Astrocyte (in vitro differentiated cells and primary cell): ENCODE measurements around the gene ANO5. TPM values are rescaled to one million over a fixed set of nuclear protein-coding genes. Genes with fewer than 3 reads are reported as not detected.

Experiments used
- DNase-seq: peaks from one replicate; pipeline ENCODE4 v3.0.0-alpha.2; 2010; ENCODE audit warnings: low read depth
- FAIRE-seq: peaks from 2 replicates; lab custom pipeline; 2011; peaks lifted over from hg19 to GRCh38; lab: Jason Lieb, UNC
- H2AFZ ChIP-seq: 2 replicates; pipeline ENCODE4 v1.6.0; 2012; ENCODE audit warnings: low read depth, low read length, inconsistent platforms
- H3K27ac ChIP-seq: 2 replicates; pipeline ENCODE4 v1.5.1; 2011; ENCODE audit warnings: low read depth, low read length, inconsistent platforms
- H3K27me3 ChIP-seq: 2 replicates; pipeline ENCODE4 v1.6.0; 2011; ENCODE audit warnings: low read length, inconsistent platforms; ENCODE audit not compliant: insufficient read depth
- H3K36me3 ChIP-seq: 2 replicates; pipeline ENCODE4 v1.5.1; 2011; ENCODE audit warnings: low read length, inconsistent platforms; ENCODE audit not compliant: insufficient read depth
- H3K4me1 ChIP-seq: 2 replicates; pipeline ENCODE4 v1.5.1; 2011; ENCODE audit warnings: low read length, inconsistent platforms; ENCODE audit not compliant: insufficient read depth
- H3K4me2 ChIP-seq: 2 replicates; pipeline ENCODE4 v1.6.0; 2012; ENCODE audit warnings: low read length, inconsistent platforms
- H3K4me3 ChIP-seq: 2 replicates; pipeline ENCODE4 v1.5.1; 2011; ENCODE audit warnings: low read depth, mild to moderate bottlenecking, low read length, inconsistent platforms; ENCODE audit not compliant: insufficient read depth
- H3K79me2 ChIP-seq: 2 replicates; pipeline ENCODE4 v1.6.0; 2012; ENCODE audit warnings: mild to moderate bottlenecking, low read length, inconsistent platforms; ENCODE audit not compliant: insufficient read depth
- H3K9ac ChIP-seq: 2 replicates; pipeline ENCODE4 v1.6.0; 2012; ENCODE audit warnings: mild to moderate bottlenecking, low read length, inconsistent platforms
- H3K9me3 ChIP-seq: 2 replicates; pipeline ENCODE4 v1.5.1; 2012; ENCODE audit warnings: low read depth, mild to moderate bottlenecking, low read length, inconsistent platforms; ENCODE audit not compliant: insufficient read depth
- H4K20me1 ChIP-seq: 2 replicates; pipeline ENCODE4 v1.6.0; 2012; ENCODE audit warnings: low read length, inconsistent platforms; ENCODE audit not compliant: insufficient read depth
- H3K27ac Mint-ChIP-seq: one replicate; pipeline ENCODE4 v1.8.0; 2021; ENCODE audit warnings: mild to moderate bottlenecking, mixed read lengths; ENCODE audit not compliant: unreplicated experiment
- H3K27me3 Mint-ChIP-seq: one replicate; pipeline ENCODE4 v1.8.0; 2021; ENCODE audit warnings: low read depth, mixed read lengths; ENCODE audit not compliant: unreplicated experiment
- H3K36me3 Mint-ChIP-seq: one replicate; pipeline ENCODE4 v1.8.0; 2021; ENCODE audit warnings: low read depth, mixed read lengths; ENCODE audit not compliant: unreplicated experiment
- H3K4me1 Mint-ChIP-seq: one replicate; pipeline ENCODE4 v1.8.0; 2021; ENCODE audit warnings: low read depth, mixed read lengths; ENCODE audit not compliant: unreplicated experiment
- H3K4me3 Mint-ChIP-seq: one replicate; pipeline ENCODE4 v1.8.0; 2021; ENCODE audit warnings: mild to moderate bottlenecking, moderate library complexity, mixed read lengths; ENCODE audit not compliant: unreplicated experiment
- H3K9me3 Mint-ChIP-seq: one replicate; pipeline ENCODE4 v1.8.0; 2021; ENCODE audit warnings: mild to moderate bottlenecking, mixed read lengths; ENCODE audit not compliant: unreplicated experiment
- CTCF ChIP-seq: IDR thresholded peaks from 2 replicates; pipeline ENCODE4 v1.5.1; 2011; ENCODE audit warnings: low read depth, mild to moderate bottlenecking, inconsistent platforms, low read length, moderate library complexity; ENCODE audit not compliant: insufficient read depth
- EZH2 ChIP-seq: IDR thresholded peaks from 2 replicates; pipeline ENCODE4 v1.6.1; 2012; ENCODE audit warnings: mild to moderate bottlenecking, low read length, inconsistent platforms; ENCODE audit not compliant: insufficient read depth
- total RNA-seq: library from RNA; stranded (reverse); gene quantifications from 2 replicates; pipeline ENCODE4 v1.2.1, GENCODE V29; 2021

ANO5 gene
- total RNA-seq, 1 donor from 2014 or later: 2.5 TPM

- H4K20me1 ChIP-seq: no peaks in the 10 kb centered on the region
- H3K9me3 Mint-ChIP-seq: no peaks in the 10 kb centered on the region
- peaks cover 2% of the 10 kb centered on the region for H3K27me3 ChIP-seq
- H3K36me3 ChIP-seq: no peaks in the 10 kb centered on the region
- H3K79me2 ChIP-seq: no peaks in the 10 kb centered on the region
- H2AFZ ChIP-seq: no peak overlapping the region
- H3K4me1 ChIP-seq: peaks cover 9% of the 10 kb centered on the region
- no peak for DNase-seq
- no peaks in the 10 kb centered on the region for H3K36me3 Mint-ChIP-seq
- peaks cover 2% of the 10 kb centered on the region for H3K27me3 Mint-ChIP-seq
- H3K27ac Mint-ChIP-seq: no peak overlapping the region
- H3K27ac ChIP-seq: no peak overlapping the region
- H3K4me3 Mint-ChIP-seq: no peak overlapping the region
- no peak for FAIRE-seq
- peaks cover 3% of the 10 kb centered on the region for H3K4me1 Mint-ChIP-seq
- H3K4me3 ChIP-seq: no peak overlapping the region
- H3K9me3 ChIP-seq: no peaks in the 10 kb centered on the region
- no peak for TF ChIP-seq CTCF
- no peak for TF ChIP-seq EZH2
- H3K9ac ChIP-seq: no peak overlapping the region
- no peak overlapping the region for H3K4me2 ChIP-seq
Observed at GRCh38 chr11:22190827-22191463, 1.9 kb upstream of the ANO5 start.

- Histone ChIP-seq H3K9ac (peak overlapping the region; percentile 72), H3K36me3 (no peaks in the 10 kb centered on the region), H3K4me3 (peak overlapping the region; percentile 59), H2AFZ (peak overlapping the region; percentile 92), H3K4me1 (peaks cover 9% of the 10 kb centered on the region), H3K79me2 (no peaks in the 10 kb centered on the region), H3K4me2 (peak overlapping the region; percentile 96), H4K20me1 (no peaks in the 10 kb centered on the region), H3K27me3 (peaks cover 2% of the 10 kb centered on the region), H3K9me3 (no peaks in the 10 kb centered on the region), H3K27ac (no peak overlapping the region)
- DNase-seq: no peak
- H3K4me1 Mint-ChIP-seq: peaks cover 3% of the 10 kb centered on the region
- H3K27me3 Mint-ChIP-seq: peaks cover 2% of the 10 kb centered on the region
- H3K27ac Mint-ChIP-seq: peak overlapping the region; percentile 77
- no peak for TF ChIP-seq CTCF
- TF ChIP-seq EZH2: no peak
- H3K36me3 Mint-ChIP-seq: no peaks in the 10 kb centered on the region
- no peak for FAIRE-seq
- H3K4me3 Mint-ChIP-seq: peak overlapping the region; percentile 96
- no peaks in the 10 kb centered on the region for H3K9me3 Mint-ChIP-seq
Observed at GRCh38 chr11:22192289-22192641, 620 bp upstream of the ANO5 start.

- Histone ChIP-seq H2AFZ (peak overlapping the region; percentile 92), H3K27me3 (peaks cover 2% of the 10 kb centered on the region), H3K27ac (no peak overlapping the region), H3K9me3 (no peaks in the 10 kb centered on the region), H3K79me2 (no peaks in the 10 kb centered on the region), H3K4me3 (peak overlapping the region; percentile 59), H3K4me2 (peak overlapping the region; percentile 96), H4K20me1 (no peaks in the 10 kb centered on the region), H3K4me1 (peaks cover 9% of the 10 kb centered on the region), H3K9ac (peak overlapping the region; percentile 72), H3K36me3 (no peaks in the 10 kb centered on the region)
- TF ChIP-seq CTCF: no peak
- no peak for TF ChIP-seq EZH2
- peak overlapping the region; percentile 62 for H3K27ac Mint-ChIP-seq
- H3K9me3 Mint-ChIP-seq: no peaks in the 10 kb centered on the region
- DNase-seq (peak; percentile 8), FAIRE-seq (no peak)
- peaks cover 2% of the 10 kb centered on the region for H3K27me3 Mint-ChIP-seq
- H3K4me1 Mint-ChIP-seq: peaks cover 3% of the 10 kb centered on the region
- peak overlapping the region; percentile 96 for H3K4me3 Mint-ChIP-seq
- no peaks in the 10 kb centered on the region for H3K36me3 Mint-ChIP-seq
Observed at GRCh38 chr11:22193348-22194051, 615 bp downstream of the ANO5 start.
